GM23338 (cell line): Measurements from ENCODE around the gene SCG5.

Experiments
- CREB1 ChIP-seq: fragments of 250-450 bp; sonication (Bioruptor Pico); IDR thresholded peaks from 2 replicates; pipeline ENCODE4 v1.5.0; 2020; ENCODE audit warnings: low read depth, mild to moderate bottlenecking, moderate library complexity
- ETS1 ChIP-seq: IDR thresholded peaks from 2 replicates; pipeline ENCODE4 v1.6.1; 2016; ENCODE audit warnings: antibody characterized with exemption
- EZH2 ChIP-seq: fragments of 200-600 bp; sonication (generic); IDR thresholded peaks from one replicate; pipeline ENCODE4 v1.8.0; 2017; ENCODE audit warnings: antibody characterized with exemption, mild to moderate bottlenecking, low read depth; ENCODE audit not compliant: unreplicated experiment
- EZH2phosphoT487 ChIP-seq: fragments of 200-600 bp; sonication (generic); IDR thresholded peaks from one replicate; pipeline ENCODE4 v1.8.1; 2018; ENCODE audit warnings: antibody characterized with exemption; ENCODE audit not compliant: unreplicated experiment
- JUNB ChIP-seq: IDR thresholded peaks from one replicate; pipeline ENCODE4 v1.6.1; 2016; ENCODE audit warnings: antibody characterized with exemption; ENCODE audit not compliant: unreplicated experiment
- NANOG ChIP-seq: IDR thresholded peaks from 2 replicates; pipeline ENCODE4 v1.6.1; 2016; ENCODE audit warnings: antibody characterized with exemption, borderline replicate concordance
- POLR2AphosphoS5 ChIP-seq: IDR thresholded peaks from 2 replicates; pipeline ENCODE4 v1.6.1; 2016; ENCODE audit warnings: antibody characterized with exemption, low read depth
- ZNF114 ChIP-seq: fragments of 250-450 bp; sonication (Bioruptor Pico); IDR thresholded peaks from 2 replicates; pipeline ENCODE4 v1.5.0; 2020; ENCODE audit warnings: mild to moderate bottlenecking, moderate library complexity
- TF ChIP-seq, protein P1 (sequence below), 2 experiments: fragments of 200-600 bp in 1 of 2; sonication (generic) in 1 of 2; conservative IDR thresholded peaks; 2 replicates each; pipeline versions ENCODE4 v1.5.1 to v1.6.1; 2016 to 2017; ENCODE audit warnings: antibody characterized with exemption in 2 of 2, low read depth in 2 of 2, mild to moderate bottlenecking in 2 of 2, moderate library complexity in 1 of 2
- TF ChIP-seq, protein P2 (sequence below): IDR thresholded peaks from one replicate; pipeline ENCODE4 v1.6.1; 2018; ENCODE audit warnings: antibody characterized with exemption; ENCODE audit not compliant: unreplicated experiment

DNA sequence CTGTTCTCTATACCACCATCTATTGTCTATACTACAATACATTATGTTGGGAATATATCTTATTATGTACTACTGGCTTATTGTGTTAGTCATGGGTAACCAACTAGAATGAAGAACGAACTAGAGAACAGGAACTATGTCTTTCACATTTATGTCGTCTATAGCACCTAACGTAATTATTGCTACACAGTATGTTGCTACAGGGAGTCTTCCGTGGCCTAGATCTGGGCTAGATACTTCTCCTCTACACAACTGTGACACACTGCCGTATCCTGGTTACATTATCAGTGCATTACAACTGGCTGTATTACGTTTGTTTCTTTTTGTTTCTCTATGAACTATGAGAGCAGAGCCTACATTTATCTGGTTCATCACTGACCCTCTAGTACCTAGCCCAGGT lies 34.0 kb downstream of the SCG5 start:
- TF ChIP-seq EZH2phosphoT487 (no peak), ETS1 (no peak), POLR2AphosphoS5 (no peak), NANOG (no peak), CREB1 (CRISPR knock-in tag) (no peak), EZH2 (no peak), JUNB (no peak), ZNF114 (CRISPR knock-in tag) (no peak)
- TF ChIP-seq, protein P1, sequence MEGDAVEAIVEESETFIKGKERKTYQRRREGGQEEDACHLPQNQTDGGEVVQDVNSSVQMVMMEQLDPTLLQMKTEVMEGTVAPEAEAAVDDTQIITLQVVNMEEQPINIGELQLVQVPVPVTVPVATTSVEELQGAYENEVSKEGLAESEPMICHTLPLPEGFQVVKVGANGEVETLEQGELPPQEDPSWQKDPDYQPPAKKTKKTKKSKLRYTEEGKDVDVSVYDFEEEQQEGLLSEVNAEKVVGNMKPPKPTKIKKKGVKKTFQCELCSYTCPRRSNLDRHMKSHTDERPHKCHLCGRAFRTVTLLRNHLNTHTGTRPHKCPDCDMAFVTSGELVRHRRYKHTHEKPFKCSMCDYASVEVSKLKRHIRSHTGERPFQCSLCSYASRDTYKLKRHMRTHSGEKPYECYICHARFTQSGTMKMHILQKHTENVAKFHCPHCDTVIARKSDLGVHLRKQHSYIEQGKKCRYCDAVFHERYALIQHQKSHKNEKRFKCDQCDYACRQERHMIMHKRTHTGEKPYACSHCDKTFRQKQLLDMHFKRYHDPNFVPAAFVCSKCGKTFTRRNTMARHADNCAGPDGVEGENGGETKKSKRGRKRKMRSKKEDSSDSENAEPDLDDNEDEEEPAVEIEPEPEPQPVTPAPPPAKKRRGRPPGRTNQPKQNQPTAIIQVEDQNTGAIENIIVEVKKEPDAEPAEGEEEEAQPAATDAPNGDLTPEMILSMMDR (conservative IDR thresholded peaks at IDR 0.05; ENCODE audit: low read depth in 2 of 2), result no peak
- TF ChIP-seq, protein P2, sequence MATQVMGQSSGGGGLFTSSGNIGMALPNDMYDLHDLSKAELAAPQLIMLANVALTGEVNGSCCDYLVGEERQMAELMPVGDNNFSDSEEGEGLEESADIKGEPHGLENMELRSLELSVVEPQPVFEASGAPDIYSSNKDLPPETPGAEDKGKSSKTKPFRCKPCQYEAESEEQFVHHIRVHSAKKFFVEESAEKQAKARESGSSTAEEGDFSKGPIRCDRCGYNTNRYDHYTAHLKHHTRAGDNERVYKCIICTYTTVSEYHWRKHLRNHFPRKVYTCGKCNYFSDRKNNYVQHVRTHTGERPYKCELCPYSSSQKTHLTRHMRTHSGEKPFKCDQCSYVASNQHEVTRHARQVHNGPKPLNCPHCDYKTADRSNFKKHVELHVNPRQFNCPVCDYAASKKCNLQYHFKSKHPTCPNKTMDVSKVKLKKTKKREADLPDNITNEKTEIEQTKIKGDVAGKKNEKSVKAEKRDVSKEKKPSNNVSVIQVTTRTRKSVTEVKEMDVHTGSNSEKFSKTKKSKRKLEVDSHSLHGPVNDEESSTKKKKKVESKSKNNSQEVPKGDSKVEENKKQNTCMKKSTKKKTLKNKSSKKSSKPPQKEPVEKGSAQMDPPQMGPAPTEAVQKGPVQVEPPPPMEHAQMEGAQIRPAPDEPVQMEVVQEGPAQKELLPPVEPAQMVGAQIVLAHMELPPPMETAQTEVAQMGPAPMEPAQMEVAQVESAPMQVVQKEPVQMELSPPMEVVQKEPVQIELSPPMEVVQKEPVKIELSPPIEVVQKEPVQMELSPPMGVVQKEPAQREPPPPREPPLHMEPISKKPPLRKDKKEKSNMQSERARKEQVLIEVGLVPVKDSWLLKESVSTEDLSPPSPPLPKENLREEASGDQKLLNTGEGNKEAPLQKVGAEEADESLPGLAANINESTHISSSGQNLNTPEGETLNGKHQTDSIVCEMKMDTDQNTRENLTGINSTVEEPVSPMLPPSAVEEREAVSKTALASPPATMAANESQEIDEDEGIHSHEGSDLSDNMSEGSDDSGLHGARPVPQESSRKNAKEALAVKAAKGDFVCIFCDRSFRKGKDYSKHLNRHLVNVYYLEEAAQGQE, result no peak
